ENCODE data around the gene GDPD4.

Gene GDPD4

DNA sequence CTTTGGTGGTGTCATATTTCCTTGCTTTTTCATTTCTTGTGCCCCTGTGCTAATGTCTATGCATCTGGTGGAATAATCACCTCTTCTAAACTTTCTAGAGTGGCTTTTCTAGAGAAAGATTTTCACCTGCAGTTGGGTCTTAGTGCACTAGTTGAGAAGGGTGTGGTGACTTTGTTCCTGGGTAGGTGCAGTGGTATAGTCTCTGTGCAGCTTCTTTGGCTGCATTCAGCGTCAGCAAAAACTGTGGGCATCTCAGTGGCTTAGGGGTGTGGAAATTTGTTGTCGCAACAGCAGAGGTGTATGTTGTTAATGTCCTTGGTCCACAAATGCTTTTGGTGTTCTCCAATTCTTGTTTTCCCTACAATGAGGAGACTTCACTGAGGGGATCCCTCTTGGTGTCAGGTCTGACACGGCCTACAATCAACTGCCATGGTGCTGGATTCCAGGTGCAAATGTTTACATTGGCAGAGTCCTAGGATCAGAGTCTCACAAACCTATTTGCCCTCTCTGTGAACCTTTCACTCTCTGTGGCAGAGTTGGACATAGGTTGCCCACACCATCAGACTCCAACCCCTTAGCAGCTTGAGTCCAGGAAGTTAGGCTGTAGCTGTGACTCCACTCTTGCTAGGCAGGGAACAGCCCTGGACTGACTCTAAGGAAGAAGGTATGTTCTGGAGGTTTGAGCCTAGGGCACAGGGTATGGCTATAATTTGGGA lies 48.8 kb downstream of the GDPD4 start:
- Histone ChIP-seq H3K4me3 (ENCODE audit: low read length) (no peak overlapping the region), H3F3A (ENCODE audit: insufficient read depth, low read length) (no peaks in the 10 kb centered on the region), H4K20me1 (ENCODE audit: insufficient read depth, low read length) (no peaks in the 10 kb centered on the region), H3K27ac (ENCODE audit: low read length) (no peak overlapping the region), H3K4me2 (ENCODE audit: low read depth, low read length) (no peak overlapping the region), H3K9ac (ENCODE audit: low read length) (no peak overlapping the region), H3K9me3 (replicated peaks; ENCODE audit: insufficient read depth, low read length) (no peaks in the 10 kb centered on the region), H3K79me2 (ENCODE audit: low read length) (no peaks in the 10 kb centered on the region), H3K36me3 (replicated peaks; ENCODE audit: insufficient read depth, low read length) (no peaks in the 10 kb centered on the region), H3K9me2 (replicated peaks; ENCODE audit: insufficient read depth, low read length) (no peaks in the 10 kb centered on the region), H3K27me3 (replicated peaks; ENCODE audit: insufficient read depth, low read length) (no peaks in the 10 kb centered on the region), H3K4me1 (ENCODE audit: low read length) (no peaks in the 10 kb centered on the region), H2AFZ (ENCODE audit: low read length) (no peak overlapping the region)
- no peak for TF ChIP-seq EZH2phosphoT487 (IDR thresholded peaks at IDR 0.05; ENCODE audit: low read length)
- no peak for DNase-seq

DNA sequence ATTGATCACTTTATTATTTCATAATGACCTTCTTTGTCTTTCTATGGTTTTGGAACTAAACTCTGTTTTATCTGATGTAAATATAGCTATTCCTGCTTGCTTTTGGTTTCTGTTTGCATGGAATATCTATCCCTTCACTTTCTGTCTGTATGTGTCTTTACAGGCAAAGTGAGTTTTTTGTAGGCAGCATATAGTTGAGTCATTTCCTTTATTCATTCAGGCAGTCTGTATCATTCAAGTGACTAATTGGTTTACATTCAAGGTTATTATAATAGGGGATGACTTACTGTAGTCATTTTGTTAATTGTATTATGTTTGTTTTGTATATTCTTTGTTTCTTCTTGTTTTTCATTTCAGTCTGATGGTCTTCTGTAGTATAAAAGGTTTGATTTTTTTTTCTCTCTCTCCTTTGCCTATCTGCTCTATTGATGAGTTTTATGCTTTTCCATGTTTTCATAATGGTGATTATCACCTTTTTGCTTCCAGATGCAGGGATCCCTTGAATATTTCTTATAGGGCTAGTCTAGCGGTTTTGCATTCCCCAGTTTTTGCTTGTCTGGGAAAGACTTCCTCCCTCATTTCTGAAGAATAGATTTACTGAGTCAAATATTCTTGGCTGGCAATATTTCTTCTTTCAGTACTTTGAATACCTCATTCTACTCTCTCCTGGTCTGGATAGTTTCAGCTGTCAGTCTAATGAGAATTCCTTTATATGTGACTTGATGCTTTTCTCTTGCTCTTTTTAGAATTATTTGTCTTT lies 50.4 kb downstream of the GDPD4 start:
- DNase-seq: no peak
- H3K27ac ChIP-seq (ENCODE audit: low read length): no peak overlapping the region
- H3K4me1 ChIP-seq (ENCODE audit: low read length): no peaks in the 10 kb centered on the region
- no peaks in the 10 kb centered on the region for H3K9me2 ChIP-seq (replicated peaks; ENCODE audit: insufficient read depth, low read length)
- no peaks in the 10 kb centered on the region for H3K27me3 ChIP-seq (replicated peaks; ENCODE audit: insufficient read depth, low read length)
- TF ChIP-seq, protein P1, sequence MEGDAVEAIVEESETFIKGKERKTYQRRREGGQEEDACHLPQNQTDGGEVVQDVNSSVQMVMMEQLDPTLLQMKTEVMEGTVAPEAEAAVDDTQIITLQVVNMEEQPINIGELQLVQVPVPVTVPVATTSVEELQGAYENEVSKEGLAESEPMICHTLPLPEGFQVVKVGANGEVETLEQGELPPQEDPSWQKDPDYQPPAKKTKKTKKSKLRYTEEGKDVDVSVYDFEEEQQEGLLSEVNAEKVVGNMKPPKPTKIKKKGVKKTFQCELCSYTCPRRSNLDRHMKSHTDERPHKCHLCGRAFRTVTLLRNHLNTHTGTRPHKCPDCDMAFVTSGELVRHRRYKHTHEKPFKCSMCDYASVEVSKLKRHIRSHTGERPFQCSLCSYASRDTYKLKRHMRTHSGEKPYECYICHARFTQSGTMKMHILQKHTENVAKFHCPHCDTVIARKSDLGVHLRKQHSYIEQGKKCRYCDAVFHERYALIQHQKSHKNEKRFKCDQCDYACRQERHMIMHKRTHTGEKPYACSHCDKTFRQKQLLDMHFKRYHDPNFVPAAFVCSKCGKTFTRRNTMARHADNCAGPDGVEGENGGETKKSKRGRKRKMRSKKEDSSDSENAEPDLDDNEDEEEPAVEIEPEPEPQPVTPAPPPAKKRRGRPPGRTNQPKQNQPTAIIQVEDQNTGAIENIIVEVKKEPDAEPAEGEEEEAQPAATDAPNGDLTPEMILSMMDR (IDR thresholded peaks at IDR 0.05; ENCODE audit: low read length): no peak
- no peak for TF ChIP-seq EZH2phosphoT487 (IDR thresholded peaks at IDR 0.05; ENCODE audit: low read length)
- no peak overlapping the region for H3K9ac ChIP-seq (ENCODE audit: low read length)
- H2AFZ ChIP-seq (ENCODE audit: low read length): no peak overlapping the region
- no peaks in the 10 kb centered on the region for H3F3A ChIP-seq (ENCODE audit: insufficient read depth, low read length)
- H3K4me2 ChIP-seq (ENCODE audit: low read depth, low read length): no peak overlapping the region
- no peaks in the 10 kb centered on the region for H3K36me3 ChIP-seq (replicated peaks; ENCODE audit: insufficient read depth, low read length)
- H3K9me3 ChIP-seq (replicated peaks; ENCODE audit: insufficient read depth, low read length): no peaks in the 10 kb centered on the region
- no peak overlapping the region for H3K4me3 ChIP-seq (ENCODE audit: low read length)
- H4K20me1 ChIP-seq (ENCODE audit: insufficient read depth, low read length): no peaks in the 10 kb centered on the region
- no peaks in the 10 kb centered on the region for H3K79me2 ChIP-seq (ENCODE audit: low read length)

DNA sequence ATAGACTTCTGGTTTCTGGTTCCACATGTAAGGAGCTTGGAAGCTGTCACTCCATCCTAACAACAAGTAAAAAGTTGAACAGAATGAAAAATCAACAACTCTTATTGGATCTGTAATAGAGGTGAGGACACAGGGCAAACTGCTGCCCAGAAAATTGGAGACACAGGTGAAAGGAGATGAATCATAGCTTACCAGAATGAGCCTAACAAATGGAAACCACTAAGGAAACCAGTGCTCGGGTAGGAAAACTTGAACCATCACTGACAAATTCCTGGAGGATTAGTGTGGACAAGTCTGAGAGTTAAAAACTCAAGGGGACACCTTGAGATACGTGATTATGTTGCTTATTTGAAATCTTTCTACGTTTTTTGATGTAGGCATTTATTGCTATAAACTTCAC lies 52.1 kb downstream of the GDPD4 start:
- H3K27ac ChIP-seq (ENCODE audit: low read length): no peak overlapping the region
- no peaks in the 10 kb centered on the region for H3K9me2 ChIP-seq (replicated peaks; ENCODE audit: insufficient read depth, low read length)
- no peaks in the 10 kb centered on the region for H3K9me3 ChIP-seq (replicated peaks; ENCODE audit: insufficient read depth, low read length)
- H4K20me1 ChIP-seq (ENCODE audit: insufficient read depth, low read length): no peaks in the 10 kb centered on the region
- no peak overlapping the region for H3K9ac ChIP-seq (ENCODE audit: low read length)
- H3K79me2 ChIP-seq (ENCODE audit: low read length): no peaks in the 10 kb centered on the region
- H3K4me1 ChIP-seq (ENCODE audit: low read length): no peaks in the 10 kb centered on the region
- H3K4me3 ChIP-seq (ENCODE audit: low read length): no peak overlapping the region
- no peak for DNase-seq
- H2AFZ ChIP-seq (ENCODE audit: low read length): no peak overlapping the region
- no peaks in the 10 kb centered on the region for H3F3A ChIP-seq (ENCODE audit: insufficient read depth, low read length)
- no peaks in the 10 kb centered on the region for H3K27me3 ChIP-seq (replicated peaks; ENCODE audit: insufficient read depth, low read length)
- no peak overlapping the region for H3K4me2 ChIP-seq (ENCODE audit: low read depth, low read length)
- TF ChIP-seq EZH2 (optimal IDR thresholded peaks at IDR 0.05; ENCODE audit: low read depth, low read length): no peak
- TF ChIP-seq, protein P1 (IDR thresholded peaks at IDR 0.05; ENCODE audit: low read length): no peak
- no peak for TF ChIP-seq EZH2phosphoT487 (IDR thresholded peaks at IDR 0.05; ENCODE audit: low read length)
- H3K36me3 ChIP-seq (replicated peaks; ENCODE audit: insufficient read depth, low read length): no peaks in the 10 kb centered on the region

Data from MM.1S (cell line).